Immature natural killer cell (primary cell): ENCODE measurements around the gene NAA16. TPM values are rescaled to one million over a fixed set of nuclear protein-coding genes. Genes with fewer than 3 reads are reported as not detected.
A peak's percentile ranks its signal among the peaks of the same experiment; 100 is the strongest.
"Not testable (repeated sequence)": the region's sequence is repeated elsewhere in the genome, so short reads cannot be mapped to it uniquely, and the experiment has no call there.

Experiments used
- DNase-seq, 3 donors: peaks; one replicate each; pipeline ENCODE4 v3.0.0; 2022; ENCODE audit warnings: mixed read lengths in 1 of 3
- H3K27ac Mint-ChIP-seq, 6 donors: one replicate each; pipeline ENCODE4 v1.8.0; 2020; ENCODE audit warnings: mixed read lengths in 6 of 6, mild to moderate bottlenecking in 5 of 6, inconsistent platforms in 4 of 6, moderate library complexity in 3 of 6
- H3K27me3 Mint-ChIP-seq, 3 donors: one replicate each; pipeline ENCODE4 v1.8.0; 2020 to 2021; ENCODE audit warnings: low read depth in 3 of 3, mild to moderate bottlenecking in 3 of 3, mixed read lengths in 3 of 3, moderate library complexity in 3 of 3, inconsistent platforms in 1 of 3
- H3K36me3 Mint-ChIP-seq, 3 donors: one replicate each; pipeline ENCODE4 v1.8.0; 2020; ENCODE audit warnings: mixed read lengths in 3 of 3, inconsistent platforms in 2 of 3, mild to moderate bottlenecking in 2 of 3
- H3K4me1 Mint-ChIP-seq, 2 donors: one replicate each; pipeline ENCODE4 v1.8.0; 2020; ENCODE audit warnings: inconsistent platforms in 2 of 2, mild to moderate bottlenecking in 2 of 2, mixed read lengths in 2 of 2, moderate library complexity in 1 of 2
- H3K4me3 Mint-ChIP-seq, 5 donors: one replicate each; pipeline ENCODE4 v1.8.0; 2020; ENCODE audit warnings: mild to moderate bottlenecking in 5 of 5, mixed read lengths in 5 of 5, inconsistent platforms in 3 of 5, moderate library complexity in 3 of 5
- H3K9me3 Mint-ChIP-seq, 6 donors: one replicate each; pipeline ENCODE4 v1.8.0; 2020; ENCODE audit warnings: mild to moderate bottlenecking in 6 of 6, mixed read lengths in 6 of 6, inconsistent platforms in 4 of 6, moderate library complexity in 3 of 6
- polyA plus RNA-seq, 3 donors: library from polyadenylated mRNA; unstranded; fragments of 300-500 nt; fragmentation: Illumina TruSeq; gene quantifications; one replicate each; pipeline ENCODE4 v1.2.3, GENCODE V29; 2021

Gene NAA16
- 10 to 100 TPM in 2 of 3 donors, 1 to 10 TPM in 1; 9.0 to 17.1 (median 10.7) TPM for polyA plus RNA-seq

- Mint-ChIP-seq H3K36me3 (no peaks in the 10 kb centered on the region), H3K4me3 (peak within 1 kb of the TSS; percentile 93 to 98 (median 95)), H3K9me3 (no peaks in the 10 kb centered on the region), H3K27ac (peak within 1 kb of the TSS; percentile 89 to 94 (median 94)), H3K27me3 (peaks cover 10 to 16% (median 14%) of the 10 kb centered on the region in 3 donors), H3K4me1 (peaks cover 44 to 53% of the 10 kb centered on the region in 2 donors)
- peak; percentile 93 to 95 (median 95) for DNase-seq
Observed at GRCh38 chr13:41310963-41311405, at the start of gene NAA16. Gene NAA16, plus strand, starts transcription at chr13:41311267. Its CDS starts 262 bp downstream, at chr13:41311529.

- Mint-ChIP-seq H3K36me3 (peaks cover 10 to 14% (median 10%) of the 10 kb centered on the region in 3 donors), H3K9me3 (peaks cover 1 to 5% (median 3%) of the 10 kb centered on the region in 6 donors), H3K4me1 (peaks cover 17 to 26% of the 10 kb centered on the region in 2 donors), H3K27ac (peak within 1 kb of the TSS; percentile 90 to 99 (median 97)), H3K4me3 (peak within 1 kb of the TSS; percentile 96 to 100 (median 97)), H3K27me3 (peaks cover 0 to 3% (median 2%) of the 10 kb centered on the region in 3 donors)
- peak; percentile 81 to 85 (median 84) for DNase-seq
Observed at GRCh38 chr13:41263261-41263971, 47.7 kb upstream of the NAA16 start, which contains the start of gene MTRF1. Gene MTRF1, minus strand, starts transcription at chr13:41263576. Its CDS starts 2,669 bp downstream, at chr13:41260907.

- H3K4me3 Mint-ChIP-seq = no peak overlapping the region
- peaks cover 19 to 27% of the 10 kb centered on the region in 2 donors for H3K4me1 Mint-ChIP-seq
- no peak overlapping the region for H3K27ac Mint-ChIP-seq
- H3K27me3 Mint-ChIP-seq = peaks cover 0 to 3% (median 3%) of the 10 kb centered on the region in 3 donors
- peaks cover 3 to 8% (median 5%) of the 10 kb centered on the region in 3 donors for H3K36me3 Mint-ChIP-seq
- no peak for DNase-seq
- peaks cover 2 to 7% (median 5%) of the 10 kb centered on the region in 6 donors for H3K9me3 Mint-ChIP-seq
Observed at GRCh38 chr13:41267106-41267505, 44.0 kb upstream of the NAA16 start.

DNA sequence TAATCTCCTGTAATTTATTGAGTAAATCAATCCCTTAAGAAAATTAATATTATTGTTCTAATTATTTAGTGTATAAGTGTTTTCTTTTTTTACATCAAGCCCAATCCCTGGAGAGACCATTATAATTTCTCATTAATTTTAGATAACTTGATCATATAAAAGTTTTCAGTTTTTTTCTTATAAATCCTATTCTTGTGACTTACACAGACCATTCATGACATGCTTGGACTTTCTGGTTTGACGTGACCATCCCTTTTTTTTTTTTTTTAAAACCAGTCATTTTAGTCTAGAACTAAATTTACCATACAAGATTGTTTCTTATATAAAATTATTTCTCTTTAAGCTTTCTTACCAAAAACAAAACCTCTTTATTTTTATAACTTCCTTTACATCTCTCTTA lies 42.3 kb upstream of the NAA16 start:
- H3K27ac Mint-ChIP-seq = no peak overlapping the region

GRCh38 chr13:41271456-41272285 lies 39.4 kb upstream of the NAA16 start:
- H3K9me3 Mint-ChIP-seq = peaks cover 2 to 7% (median 5%) of the 10 kb centered on the region in 6 donors
- H3K27me3 Mint-ChIP-seq = peaks cover 1 to 8% (median 3%) of the 10 kb centered on the region in 3 donors
- H3K36me3 Mint-ChIP-seq = peaks cover 3 to 5% (median 4%) of the 10 kb centered on the region in 3 donors
- peak overlapping the region in 5 of 6 donors; percentile 6 to 84 (median 31) for H3K27ac Mint-ChIP-seq
- peaks cover 7 to 11% of the 10 kb centered on the region in 2 donors for H3K4me1 Mint-ChIP-seq
- peak overlapping the region in 1 of 5 donors; percentile 22 for H3K4me3 Mint-ChIP-seq
- peak in 1 of 3 donors; percentile 8 for DNase-seq

More for the DNA sequence above, 42.3 kb upstream of the NAA16 start:
- Mint-ChIP-seq H3K36me3 (peaks cover 3 to 5% (median 4%) of the 10 kb centered on the region in 3 donors), H3K4me1 (peaks cover 7 to 13% of the 10 kb centered on the region in 2 donors), H3K9me3 (peaks cover 2 to 7% (median 5%) of the 10 kb centered on the region in 6 donors), H3K27me3 (peaks cover 3 to 4% (median 3%) of the 10 kb centered on the region in 3 donors), H3K4me3 (no peak overlapping the region)
- DNase-seq = no peak

DNA sequence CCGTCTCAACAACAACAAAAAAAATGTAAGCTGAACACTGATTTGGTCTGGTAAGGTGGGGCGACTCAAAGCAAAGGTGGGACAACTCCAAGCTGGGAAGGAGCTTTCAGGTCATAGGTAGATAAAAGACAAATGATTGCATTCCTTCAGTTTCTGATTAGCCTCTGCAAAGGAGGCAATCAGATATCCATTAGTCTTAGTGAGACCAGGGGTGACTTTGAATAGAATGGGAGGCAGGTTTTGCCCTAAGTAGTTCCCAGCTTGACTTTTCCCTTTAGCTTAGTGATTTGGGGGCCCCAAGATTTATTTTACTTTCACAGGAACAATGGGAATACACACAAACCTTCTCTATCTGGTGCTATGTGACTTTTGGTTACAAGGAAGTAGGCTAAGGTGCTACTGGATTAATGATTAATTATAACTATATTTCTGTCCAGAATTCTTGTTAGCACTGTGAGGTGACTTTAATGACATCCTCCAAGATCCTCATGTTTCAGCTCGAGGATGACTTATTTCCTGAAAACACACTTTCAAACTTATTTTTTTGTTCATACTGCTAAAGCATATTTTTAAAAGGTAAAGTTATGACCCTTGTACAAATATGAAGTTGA lies 37.1 kb upstream of the NAA16 start:
- H3K9me3 Mint-ChIP-seq = no peaks in the 10 kb centered on the region
- peaks cover 1 to 10% (median 3%) of the 10 kb centered on the region in 3 donors for H3K27me3 Mint-ChIP-seq
- no peak overlapping the region for H3K4me3 Mint-ChIP-seq
- no peaks in the 10 kb centered on the region for H3K36me3 Mint-ChIP-seq
- H3K27ac Mint-ChIP-seq = no peak overlapping the region
- H3K4me1 Mint-ChIP-seq = peaks cover 8 to 11% of the 10 kb centered on the region in 2 donors
- DNase-seq = no peak

- no peak overlapping the region for H3K4me3 Mint-ChIP-seq
- no peak overlapping the region for H3K27ac Mint-ChIP-seq
- H3K36me3 Mint-ChIP-seq = no peaks in the 10 kb centered on the region
- no peaks in the 10 kb centered on the region for H3K9me3 Mint-ChIP-seq
- H3K4me1 Mint-ChIP-seq = peaks cover 8 to 11% of the 10 kb centered on the region in 2 donors
- no peak for DNase-seq
- H3K27me3 Mint-ChIP-seq = peaks cover 1 to 10% (median 3%) of the 10 kb centered on the region in 3 donors
Observed at GRCh38 chr13:41274881-41275280, 36.2 kb upstream of the NAA16 start.

- no peak for DNase-seq
- H3K36me3 Mint-ChIP-seq = no peaks in the 10 kb centered on the region
- no peaks in the 10 kb centered on the region for H3K9me3 Mint-ChIP-seq
- H3K4me3 Mint-ChIP-seq = no peak overlapping the region
- peaks cover 4 to 5% of the 10 kb centered on the region in 2 donors for H3K4me1 Mint-ChIP-seq
- peaks cover 1 to 10% (median 3%) of the 10 kb centered on the region in 3 donors for H3K27me3 Mint-ChIP-seq
- H3K27ac Mint-ChIP-seq = no peak overlapping the region
Observed at GRCh38 chr13:41276824-41277223, 34.2 kb upstream of the NAA16 start.

GRCh38 chr13:41279156-41279555 lies 31.9 kb upstream of the NAA16 start:
- H3K27ac Mint-ChIP-seq, DNase-seq, H3K4me1 Mint-ChIP-seq, H3K36me3 Mint-ChIP-seq, H3K9me3 Mint-ChIP-seq, H3K4me3 Mint-ChIP-seq: not testable (repeated sequence)
- peaks cover 0 to 10% (median 1%) of the 10 kb centered on the region in 3 donors for H3K27me3 Mint-ChIP-seq

DNA sequence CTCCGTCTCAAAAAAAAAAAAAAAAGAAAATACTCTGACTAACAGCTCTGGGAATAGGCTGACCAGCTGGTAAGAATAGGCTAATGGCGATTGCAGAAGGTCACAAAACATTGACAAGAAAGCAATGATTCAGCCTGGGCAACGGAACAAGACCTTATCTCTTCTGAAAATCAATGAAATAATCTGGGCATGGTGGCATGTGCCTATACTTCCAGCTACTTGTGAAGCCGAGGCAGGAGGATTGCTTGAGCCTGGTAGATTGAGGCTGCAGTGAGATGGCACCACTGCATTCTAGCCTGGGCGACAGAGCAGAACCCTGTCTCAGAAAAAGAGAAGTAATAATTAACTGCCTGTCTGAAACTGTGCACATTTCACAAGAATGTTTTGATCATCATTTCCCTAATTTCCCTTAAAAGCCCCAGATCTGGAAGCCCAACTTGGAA lies 28.9 kb upstream of the NAA16 start:
- no peak overlapping the region for H3K27ac Mint-ChIP-seq
- peaks cover 0 to 7% (median 6%) of the 10 kb centered on the region in 3 donors for H3K27me3 Mint-ChIP-seq
- no peak for DNase-seq
- no peaks in the 10 kb centered on the region for H3K9me3 Mint-ChIP-seq
- no peak overlapping the region for H3K4me3 Mint-ChIP-seq
- no peaks in the 10 kb centered on the region for H3K4me1 Mint-ChIP-seq
- H3K36me3 Mint-ChIP-seq = no peaks in the 10 kb centered on the region

DNA sequence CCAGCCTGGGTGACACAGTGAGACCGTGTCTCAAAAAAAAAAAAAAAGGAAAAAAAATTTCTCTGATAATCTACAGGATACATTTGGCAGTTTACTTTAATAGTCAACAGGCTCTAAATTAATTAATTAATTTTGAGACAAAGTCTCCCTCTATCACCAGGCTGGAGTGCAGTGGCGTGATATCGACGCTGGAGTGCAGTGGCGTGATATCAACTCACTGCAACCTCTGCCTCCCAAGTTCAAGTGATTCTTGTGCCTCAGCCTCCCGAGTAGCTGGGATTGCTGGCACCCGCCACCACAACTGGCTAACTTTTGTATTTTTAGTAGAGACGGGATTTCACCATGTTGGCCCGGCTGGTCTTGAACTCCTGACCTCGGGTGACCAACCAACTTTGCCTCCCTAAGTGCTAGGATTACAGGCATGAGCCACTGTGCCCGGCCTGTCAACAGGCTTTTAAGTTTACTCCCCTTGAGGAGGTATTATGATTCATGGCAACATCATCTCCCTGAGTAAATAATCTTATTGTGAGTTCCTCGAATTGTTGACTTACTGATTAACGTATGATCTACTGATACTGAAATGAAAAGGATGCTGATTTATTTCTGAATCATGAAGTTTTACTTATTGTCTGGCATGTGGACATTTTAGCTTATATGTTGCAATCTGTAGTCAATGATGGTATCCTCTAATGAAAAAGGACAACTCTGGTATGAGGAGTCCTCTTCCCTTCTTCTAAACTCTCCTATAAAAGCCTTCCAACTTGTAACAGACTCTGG lies 26.4 kb upstream of the NAA16 start:
- H3K27ac Mint-ChIP-seq = no peak overlapping the region
- no peaks in the 10 kb centered on the region for H3K36me3 Mint-ChIP-seq
- H3K4me3 Mint-ChIP-seq = no peak overlapping the region
- H3K9me3 Mint-ChIP-seq = peaks cover 0 to 3% (median 0%) of the 10 kb centered on the region in 6 donors
- H3K4me1 Mint-ChIP-seq = no peaks in the 10 kb centered on the region
- no peak for DNase-seq
- peaks cover 0 to 7% (median 4%) of the 10 kb centered on the region in 3 donors for H3K27me3 Mint-ChIP-seq

- H3K9me3 Mint-ChIP-seq = peaks cover 0 to 5% (median 0%) of the 10 kb centered on the region in 6 donors
- no peak overlapping the region for H3K27ac Mint-ChIP-seq
- no peak for DNase-seq
- no peak overlapping the region for H3K4me3 Mint-ChIP-seq
- no peaks in the 10 kb centered on the region for H3K4me1 Mint-ChIP-seq
- peaks cover 0 to under 1% (median 0%) of the 10 kb centered on the region in 3 donors for H3K36me3 Mint-ChIP-seq
- peaks cover 0 to 7% (median 4%) of the 10 kb centered on the region in 3 donors for H3K27me3 Mint-ChIP-seq
Observed at GRCh38 chr13:41286370-41286769, 24.7 kb upstream of the NAA16 start.
